ENCODE results near the gene SLC22A6.

Gene SLC22A6

GRCh38 chr11:63007920-63008319 is 23.2 kb upstream of the SLC22A6 start:
- no peaks in the 10 kb centered on the region for H3K36me3 ChIP-seq (ENCODE audit: insufficient read depth, insufficient read length, low read length)
- no peak for DNase-seq (ENCODE audit: low read depth, low spot score)
- no peak for TF ChIP-seq ZNF274 (IDR thresholded peaks at IDR 0.05; ENCODE audit: low read depth, low read length)
- no peak for TF ChIP-seq YY1 (IDR thresholded peaks at IDR 0.05; ENCODE audit: insufficient read depth, insufficient read length)
- TF ChIP-seq SUZ12 (IDR thresholded peaks at IDR 0.05; ENCODE audit: extremely low read depth, insufficient read depth, insufficient read length): no peak
- peaks cover 26% of the 10 kb centered on the region for H3K4me1 ChIP-seq (ENCODE audit: insufficient read depth, insufficient read length)
- H3K27me3 ChIP-seq (ENCODE audit: insufficient read depth, insufficient read length): no peaks in the 10 kb centered on the region
- no peak overlapping the region for H3K4me3 ChIP-seq (ENCODE audit: insufficient read length, low read depth)
- H3K9ac ChIP-seq (ENCODE audit: insufficient read length, low read depth): no peak overlapping the region
- H3K9me3 ChIP-seq (ENCODE audit: insufficient read depth, low read length): no peaks in the 10 kb centered on the region

DNA sequence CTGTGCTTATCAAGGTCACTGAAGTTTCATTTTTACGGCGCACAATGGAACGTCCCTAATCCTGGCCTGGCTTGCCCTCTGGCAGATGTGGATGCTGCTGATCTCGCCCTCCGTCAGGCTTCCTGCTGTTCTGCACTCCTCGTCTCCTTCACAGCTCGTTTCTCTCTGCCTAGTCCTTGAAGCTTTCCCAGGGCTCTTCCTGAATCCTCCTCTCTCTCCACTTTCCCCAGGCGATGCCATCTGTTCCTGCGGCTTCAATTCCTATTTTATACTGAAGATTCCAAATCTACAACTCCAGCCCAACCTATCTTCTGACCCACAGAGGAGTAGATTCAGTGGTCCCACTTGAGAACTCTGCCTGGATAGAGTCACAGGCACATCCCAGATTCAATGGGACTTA is 16.7 kb upstream of the SLC22A6 start:
- no peak for DNase-seq (ENCODE audit: low read depth, low spot score)
- Histone ChIP-seq H3K4me1 (ENCODE audit: insufficient read depth, insufficient read length) (peaks cover 10% of the 10 kb centered on the region), H3K27me3 (ENCODE audit: insufficient read depth, insufficient read length) (no peaks in the 10 kb centered on the region)

DNA sequence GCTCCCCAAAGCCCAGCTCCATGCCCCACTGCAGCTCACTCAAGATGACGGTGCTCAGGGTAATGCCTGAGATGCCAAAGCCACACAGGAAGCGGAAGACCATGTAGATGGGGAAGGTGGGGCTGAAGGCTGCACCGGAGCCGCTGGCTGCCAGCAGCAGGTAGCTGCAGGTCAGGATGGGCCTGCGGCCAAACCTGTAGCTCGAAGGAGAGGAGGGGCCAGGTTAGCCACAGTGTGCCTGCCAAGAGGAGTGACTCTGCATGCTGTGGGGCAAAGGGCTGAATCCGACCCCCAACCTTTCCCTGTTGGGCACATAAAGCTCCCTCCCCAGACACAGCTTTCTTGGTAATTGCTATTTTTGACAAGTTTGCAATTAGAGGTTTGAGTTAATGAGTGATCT is 14.9 kb upstream of the SLC22A6 start:
- no peak for DNase-seq (ENCODE audit: low read depth, low spot score)
- no peaks in the 10 kb centered on the region for H3K27me3 ChIP-seq (ENCODE audit: insufficient read depth, insufficient read length)
- peaks cover 23% of the 10 kb centered on the region for H3K4me1 ChIP-seq (ENCODE audit: insufficient read depth, insufficient read length)
- no peak overlapping the region for H3K9ac ChIP-seq (ENCODE audit: insufficient read length, low read depth)
- no peaks in the 10 kb centered on the region for H3K9me3 ChIP-seq (ENCODE audit: insufficient read depth, low read length)
- TF ChIP-seq ZNF274 (IDR thresholded peaks at IDR 0.05; ENCODE audit: low read depth, low read length): no peak
- no peak for TF ChIP-seq SUZ12 (IDR thresholded peaks at IDR 0.05; ENCODE audit: extremely low read depth, insufficient read depth, insufficient read length)
- no peak for TF ChIP-seq YY1 (IDR thresholded peaks at IDR 0.05; ENCODE audit: insufficient read depth, insufficient read length)
- no peak overlapping the region for H3K4me3 ChIP-seq (ENCODE audit: insufficient read length, low read depth)
- no peaks in the 10 kb centered on the region for H3K36me3 ChIP-seq (ENCODE audit: insufficient read depth, insufficient read length, low read length)

More for the DNA sequence above, 16.7 kb upstream of the SLC22A6 start:
- H3K9me3 ChIP-seq (ENCODE audit: insufficient read depth, low read length): no peaks in the 10 kb centered on the region
- H3K4me3 ChIP-seq (ENCODE audit: insufficient read length, low read depth): no peak overlapping the region
- no peaks in the 10 kb centered on the region for H3K36me3 ChIP-seq (ENCODE audit: insufficient read depth, insufficient read length, low read length)
- no peak for TF ChIP-seq YY1 (IDR thresholded peaks at IDR 0.05; ENCODE audit: insufficient read depth, insufficient read length)
- TF ChIP-seq SUZ12 (IDR thresholded peaks at IDR 0.05; ENCODE audit: extremely low read depth, insufficient read depth, insufficient read length): no peak
- no peak for TF ChIP-seq ZNF274 (IDR thresholded peaks at IDR 0.05; ENCODE audit: low read depth, low read length)
- no peak overlapping the region for H3K9ac ChIP-seq (ENCODE audit: insufficient read length, low read depth)

DNA sequence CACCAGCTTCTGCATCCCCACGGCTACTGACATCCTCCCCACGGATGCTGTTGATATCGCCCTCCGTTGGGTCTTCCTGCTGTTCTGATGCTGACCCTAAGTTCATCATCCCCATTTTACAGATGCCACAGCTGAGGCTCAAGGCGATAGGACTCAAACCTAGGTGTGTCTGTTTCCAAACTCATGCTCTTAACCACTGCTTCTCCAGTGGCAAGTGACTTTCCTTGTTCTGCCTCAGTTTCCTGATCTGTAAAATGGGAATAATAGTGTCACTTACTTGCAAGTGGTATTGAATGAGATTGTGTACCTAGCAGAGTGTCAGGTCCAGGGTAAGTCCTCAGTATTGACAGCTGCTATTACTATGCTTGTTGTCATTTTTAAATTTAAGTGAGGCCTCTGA is 14.4 kb upstream of the SLC22A6 start:
- no peaks in the 10 kb centered on the region for H3K27me3 ChIP-seq (ENCODE audit: insufficient read depth, insufficient read length)

DNA sequence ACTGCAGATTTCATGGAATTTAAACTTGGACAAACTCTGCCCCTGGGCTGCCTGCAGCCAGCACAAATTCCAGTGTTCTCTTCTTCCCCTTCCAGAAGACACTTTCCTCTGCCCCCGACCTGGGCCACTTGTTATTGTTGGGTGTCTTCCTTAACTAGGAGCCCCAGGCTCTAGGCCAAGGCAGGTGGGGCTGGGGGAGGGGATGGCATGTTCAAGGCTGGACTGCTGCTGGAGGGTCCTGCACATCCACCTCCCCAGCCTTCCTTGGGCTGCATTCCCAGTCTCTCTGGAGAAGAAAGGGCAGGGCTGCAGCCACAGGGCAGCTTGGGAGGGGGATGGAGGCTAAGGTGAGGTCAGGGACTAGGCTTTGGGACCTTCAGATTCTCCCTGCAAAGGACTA is 11.5 kb upstream of the SLC22A6 start:
- no peaks in the 10 kb centered on the region for H3K27me3 ChIP-seq (ENCODE audit: insufficient read depth, insufficient read length)
- no peak for DNase-seq (ENCODE audit: low read depth, low spot score)
- no peak overlapping the region for H3K9ac ChIP-seq (ENCODE audit: insufficient read length, low read depth)
- no peak overlapping the region for H3K4me3 ChIP-seq (ENCODE audit: insufficient read length, low read depth)
- H3K36me3 ChIP-seq (ENCODE audit: insufficient read depth, insufficient read length, low read length): no peaks in the 10 kb centered on the region
- peaks cover 23% of the 10 kb centered on the region for H3K4me1 ChIP-seq (ENCODE audit: insufficient read depth, insufficient read length)
- H3K9me3 ChIP-seq (ENCODE audit: insufficient read depth, low read length): no peaks in the 10 kb centered on the region
- TF ChIP-seq ZNF274 (IDR thresholded peaks at IDR 0.05; ENCODE audit: low read depth, low read length): no peak
- TF ChIP-seq SUZ12 (IDR thresholded peaks at IDR 0.05; ENCODE audit: extremely low read depth, insufficient read depth, insufficient read length): no peak
- no peak for TF ChIP-seq YY1 (IDR thresholded peaks at IDR 0.05; ENCODE audit: insufficient read depth, insufficient read length)

More for the DNA sequence above, 14.4 kb upstream of the SLC22A6 start:
- no peak for DNase-seq (ENCODE audit: low read depth, low spot score)
- no peaks in the 10 kb centered on the region for H3K36me3 ChIP-seq (ENCODE audit: insufficient read depth, insufficient read length, low read length)
- H3K9ac ChIP-seq (ENCODE audit: insufficient read length, low read depth): no peak overlapping the region
- H3K4me1 ChIP-seq (ENCODE audit: insufficient read depth, insufficient read length): peaks cover 23% of the 10 kb centered on the region
- TF ChIP-seq SUZ12 (IDR thresholded peaks at IDR 0.05; ENCODE audit: extremely low read depth, insufficient read depth, insufficient read length) (no peak), ZNF274 (IDR thresholded peaks at IDR 0.05; ENCODE audit: low read depth, low read length) (no peak), YY1 (IDR thresholded peaks at IDR 0.05; ENCODE audit: insufficient read depth, insufficient read length) (no peak)
- H3K4me3 ChIP-seq (ENCODE audit: insufficient read length, low read depth): no peak overlapping the region
- H3K9me3 ChIP-seq (ENCODE audit: insufficient read depth, low read length): no peaks in the 10 kb centered on the region

DNA sequence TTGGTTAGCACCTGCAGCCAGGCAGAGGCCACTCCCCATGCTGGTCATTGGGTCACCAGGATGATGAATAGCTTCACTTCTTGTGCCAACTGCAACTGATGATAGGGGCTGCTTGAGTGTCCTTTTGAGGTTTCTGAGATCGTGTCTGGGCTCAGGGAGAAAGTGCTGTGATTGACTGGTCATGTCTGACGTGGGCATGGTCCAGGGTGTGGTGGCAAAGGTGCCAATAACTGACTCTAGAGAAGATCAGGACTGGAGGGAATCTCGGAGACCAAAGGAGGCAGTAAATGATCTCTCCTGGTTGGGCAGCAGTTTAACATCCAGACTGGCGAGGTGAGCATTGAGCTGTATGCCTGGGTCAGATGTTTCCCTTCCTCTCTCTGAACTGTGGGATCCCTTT is 10.0 kb upstream of the SLC22A6 start:
- Histone ChIP-seq H3K27me3 (ENCODE audit: insufficient read depth, insufficient read length) (no peaks in the 10 kb centered on the region), H3K36me3 (ENCODE audit: insufficient read depth, insufficient read length, low read length) (no peaks in the 10 kb centered on the region), H3K9ac (ENCODE audit: insufficient read length, low read depth) (no peak overlapping the region), H3K4me1 (ENCODE audit: insufficient read depth, insufficient read length) (peaks cover 21% of the 10 kb centered on the region), H3K4me3 (ENCODE audit: insufficient read length, low read depth) (no peak overlapping the region), H3K9me3 (ENCODE audit: insufficient read depth, low read length) (no peaks in the 10 kb centered on the region)
- no peak for DNase-seq (ENCODE audit: low read depth, low spot score)
- TF ChIP-seq SUZ12 (IDR thresholded peaks at IDR 0.05; ENCODE audit: extremely low read depth, insufficient read depth, insufficient read length) (no peak), YY1 (IDR thresholded peaks at IDR 0.05; ENCODE audit: insufficient read depth, insufficient read length) (no peak), ZNF274 (IDR thresholded peaks at IDR 0.05; ENCODE audit: low read depth, low read length) (no peak)

DNA sequence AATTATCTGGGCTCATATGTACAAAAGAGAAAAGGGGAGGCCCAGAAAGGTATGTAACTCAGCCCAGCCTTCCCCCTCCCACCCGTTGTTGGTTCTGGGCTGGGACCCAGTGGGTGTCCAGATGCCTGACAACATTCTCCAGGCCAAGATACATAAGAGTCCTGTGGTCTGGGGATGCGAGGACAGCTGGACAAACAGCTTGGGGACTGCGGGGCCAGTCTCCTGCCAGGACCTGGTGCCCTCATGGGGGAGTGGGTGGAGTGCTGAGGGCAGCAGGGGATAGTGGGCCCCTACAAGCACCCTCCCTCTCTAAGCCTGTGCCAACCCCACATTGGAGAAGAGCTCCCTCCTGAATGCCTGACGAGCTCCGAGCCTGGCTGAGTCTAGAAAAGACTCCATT is 3.5 kb upstream of the SLC22A6 start:
- Histone ChIP-seq H3K9me3 (ENCODE audit: insufficient read depth, low read length) (no peaks in the 10 kb centered on the region), H3K9ac (ENCODE audit: insufficient read length, low read depth) (no peak overlapping the region), H3K27me3 (ENCODE audit: insufficient read depth, insufficient read length) (no peaks in the 10 kb centered on the region), H3K4me1 (ENCODE audit: insufficient read depth, insufficient read length) (no peaks in the 10 kb centered on the region), H3K4me3 (ENCODE audit: insufficient read length, low read depth) (no peak overlapping the region), H3K36me3 (ENCODE audit: insufficient read depth, insufficient read length, low read length) (no peaks in the 10 kb centered on the region)
- TF ChIP-seq ZNF274 (IDR thresholded peaks at IDR 0.05; ENCODE audit: low read depth, low read length): no peak
- TF ChIP-seq YY1 (IDR thresholded peaks at IDR 0.05; ENCODE audit: insufficient read depth, insufficient read length): no peak
- TF ChIP-seq SUZ12 (IDR thresholded peaks at IDR 0.05; ENCODE audit: extremely low read depth, insufficient read depth, insufficient read length): no peak
- DNase-seq (ENCODE audit: low read depth, low spot score): no peak

Measured in NT2/D1 (cell line).